Measurements from ENCODE around the gene CAV1. TPM values are rescaled to one million over a fixed set of nuclear protein-coding genes. Genes with fewer than 3 reads are reported as not detected.

Gene CAV1
- total and polyA plus RNA-seq, 2 experiments from 2014 or later, result 16.0 to 21.1 TPM

- Histone ChIP-seq H3K36me3 (ENCODE audit: insufficient read depth) (no peaks in the 10 kb centered on the region), H3F3A (replicated peaks; ENCODE audit: low read depth) (no peaks in the 10 kb centered on the region), H3K4me2 (peak overlapping the region; percentile 93), H3K79me2 (replicated peaks; ENCODE audit: insufficient read depth) (no peaks in the 10 kb centered on the region), H3K27me3 (ENCODE audit: insufficient read depth) (peaks cover 14% of the 10 kb centered on the region), H2AFZ (peak overlapping the region; percentile 95), H3K9me2 (ENCODE audit: insufficient read depth) (no peaks in the 10 kb centered on the region), H3K27ac (ENCODE audit: low read depth) (no peak overlapping the region), H4K20me1 (replicated peaks; ENCODE audit: insufficient read depth) (no peaks in the 10 kb centered on the region), H3K4me3 (peak overlapping the region; percentile 83), H3K4me1 (ENCODE audit: insufficient read depth) (peaks cover 39% of the 10 kb centered on the region)
- peak; percentile 58 to 69 for TF ChIP-seq CTCF (conservative IDR thresholded peaks at IDR 0.05; ENCODE audit: low read depth in 2 of 2)
- no peak for TF ChIP-seq JUNB (IDR thresholded peaks at IDR 0.05; ENCODE audit: unreplicated experiment)
- TF ChIP-seq ETS1 (IDR thresholded peaks at IDR 0.05), result no peak
- no peak for TF ChIP-seq REST (IDR thresholded peaks at IDR 0.05; ENCODE audit: unreplicated experiment)
- TF ChIP-seq EZH2 (IDR thresholded peaks at IDR 0.05; ENCODE audit: low read depth, unreplicated experiment), result no peak
- no peak for TF ChIP-seq ZNF114 (CRISPR knock-in tag; IDR thresholded peaks at IDR 0.05)
- TF ChIP-seq ZNF331 (CRISPR knock-in tag; IDR thresholded peaks at IDR 0.05; ENCODE audit: low read depth), result no peak
- TF ChIP-seq STAT1 (IDR thresholded peaks at IDR 0.05; ENCODE audit: unreplicated experiment), result no peak
- no peak for TF ChIP-seq NANOG (IDR thresholded peaks at IDR 0.05; ENCODE audit: borderline replicate concordance)
- TF ChIP-seq POLR2AphosphoS5 (IDR thresholded peaks at IDR 0.05; ENCODE audit: low read depth), result 0 out of 2 replicates have a peak, but pooled peaks have one; percentile 16
- peak; percentile 33; the same call in 1 of the 2 replicates for TF ChIP-seq CREB1 (CRISPR knock-in tag; IDR thresholded peaks at IDR 0.05; ENCODE audit: low read depth)
- TF ChIP-seq EZH2phosphoT487 (IDR thresholded peaks at IDR 0.05; ENCODE audit: unreplicated experiment), result no peak
- no peak for TF ChIP-seq ZNF462 (CRISPR knock-in tag; IDR thresholded peaks at IDR 0.05)
- DNase-seq (ENCODE audit: low spot score), result peak; percentile 88
- peaks cover 48% of the 10 kb centered on the region for H3K4me1 Mint-ChIP-seq
- no peaks in the 10 kb centered on the region for H3K9me3 Mint-ChIP-seq
- H3K36me3 Mint-ChIP-seq (ENCODE audit: low read depth), result no peaks in the 10 kb centered on the region
- no peak overlapping the region for H3K27ac Mint-ChIP-seq
- H3K4me3 Mint-ChIP-seq, result peak overlapping the region; percentile 92
- peaks cover 38% of the 10 kb centered on the region for H3K27me3 Mint-ChIP-seq (ENCODE audit: insufficient read depth, low read depth, poor library complexity)
- peak; percentile 79 for ATAC-seq
Measured at GRCh38 chr7:116525913-116526861, 1.4 kb downstream of the CAV1 start.
